LoVo (cell line): ENCODE measurements around the gene EMSY.
A peak's percentile ranks its signal among the peaks of the same experiment; 100 is the strongest.
"Not testable (repeated sequence)": the region's sequence is repeated elsewhere in the genome, so short reads cannot be mapped to it uniquely, and the experiment has no call there.

Experiments
- DNase-seq: peaks from one replicate; pipeline ENCODE4 v3.0.0-alpha.2; 2016; ENCODE audit warnings: low spot score

EMSY gene

GRCh38 chr11:76524461-76524860 lies 79.6 kb downstream of the EMSY start:
- DNase-seq = peak; percentile 18

DNA sequence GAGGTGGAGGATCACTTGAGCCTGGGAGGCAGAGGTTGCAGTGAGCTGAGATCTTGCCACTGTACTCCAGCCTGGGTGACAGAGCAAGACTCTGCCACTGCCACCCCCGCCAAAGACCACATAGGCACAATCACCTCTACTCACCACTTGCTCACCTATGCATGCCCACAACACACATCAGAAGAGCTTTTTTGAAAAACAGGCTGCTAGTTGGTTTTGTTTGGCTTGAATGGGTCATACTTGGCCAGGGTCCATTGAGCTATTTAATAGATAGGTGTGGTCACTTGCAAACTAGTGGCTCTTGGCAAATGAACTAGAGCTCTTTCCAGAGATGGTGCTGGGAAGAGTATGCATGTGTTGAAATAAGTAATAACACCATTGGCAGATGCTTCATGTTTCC lies 80.1 kb downstream of the EMSY start:
- DNase-seq = peak; percentile 57

DNA sequence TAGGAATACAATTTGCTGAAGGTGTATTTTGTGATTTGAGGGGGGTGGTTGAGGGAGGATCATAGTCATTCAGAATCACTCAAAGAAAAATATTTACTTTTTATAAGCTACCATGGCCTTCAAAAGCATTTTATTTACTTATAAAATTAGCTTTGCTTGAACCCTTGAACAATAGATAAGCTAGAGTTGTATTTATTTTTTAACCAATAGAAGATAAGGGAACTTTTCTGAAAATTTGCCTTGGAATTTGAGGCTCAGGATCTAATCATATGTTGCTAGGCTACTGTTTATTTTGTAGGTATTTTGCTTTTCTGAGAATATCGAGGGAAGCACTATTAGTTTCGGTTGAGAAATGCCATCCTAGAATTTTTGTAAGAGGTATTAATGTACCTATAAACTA lies 82.1 kb downstream of the EMSY start:
- no peak for DNase-seq

GRCh38 chr11:76542436-76542835 lies 97.6 kb downstream of the EMSY start:
- no peak for DNase-seq

GRCh38 chr11:76543006-76543703 lies 98.3 kb downstream of the EMSY start:
- DNase-seq = no peak

- DNase-seq = no peak
These were observed 106.0 kb downstream of the EMSY start for GRCh38 chr11:76550781-76551180.

DNA sequence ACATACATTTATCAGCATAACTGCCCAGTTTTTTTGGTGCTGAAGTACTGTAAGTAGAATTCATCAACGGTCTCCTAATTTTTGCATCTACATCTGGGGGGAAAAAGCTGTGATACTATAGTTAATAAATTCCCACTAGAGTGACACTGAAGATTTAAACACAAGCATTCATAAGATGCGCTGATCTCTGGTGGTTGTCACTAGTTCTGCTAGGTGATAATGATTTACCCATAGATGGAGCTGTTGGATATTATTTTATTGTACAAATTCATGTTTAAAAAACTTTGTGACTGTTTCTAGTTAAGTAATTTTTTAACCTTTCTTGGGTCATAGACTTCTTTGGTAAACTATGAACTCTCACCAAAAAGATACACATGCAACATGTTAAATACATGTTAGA lies 106.6 kb downstream of the EMSY start:
- DNase-seq = no peak

DNA sequence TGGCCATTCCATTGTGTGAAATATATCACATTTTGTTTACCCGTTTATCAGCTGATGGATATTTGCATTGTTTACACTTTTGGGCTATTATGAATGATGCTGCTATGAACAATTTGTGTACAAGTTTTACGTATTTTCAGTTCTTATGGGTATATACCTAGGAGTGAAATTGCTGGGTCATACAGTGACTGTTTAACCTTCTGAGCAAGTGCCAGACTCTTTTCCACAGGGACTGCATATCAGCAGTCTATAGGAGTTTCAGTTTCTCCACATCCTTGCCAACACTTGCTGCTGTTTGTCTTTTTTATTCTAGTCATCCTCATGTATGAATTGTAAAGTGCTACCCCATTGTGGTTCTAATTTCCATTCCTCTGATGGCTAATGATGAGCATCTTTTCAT lies 108.2 kb downstream of the EMSY start:
- no peak for DNase-seq

DNA sequence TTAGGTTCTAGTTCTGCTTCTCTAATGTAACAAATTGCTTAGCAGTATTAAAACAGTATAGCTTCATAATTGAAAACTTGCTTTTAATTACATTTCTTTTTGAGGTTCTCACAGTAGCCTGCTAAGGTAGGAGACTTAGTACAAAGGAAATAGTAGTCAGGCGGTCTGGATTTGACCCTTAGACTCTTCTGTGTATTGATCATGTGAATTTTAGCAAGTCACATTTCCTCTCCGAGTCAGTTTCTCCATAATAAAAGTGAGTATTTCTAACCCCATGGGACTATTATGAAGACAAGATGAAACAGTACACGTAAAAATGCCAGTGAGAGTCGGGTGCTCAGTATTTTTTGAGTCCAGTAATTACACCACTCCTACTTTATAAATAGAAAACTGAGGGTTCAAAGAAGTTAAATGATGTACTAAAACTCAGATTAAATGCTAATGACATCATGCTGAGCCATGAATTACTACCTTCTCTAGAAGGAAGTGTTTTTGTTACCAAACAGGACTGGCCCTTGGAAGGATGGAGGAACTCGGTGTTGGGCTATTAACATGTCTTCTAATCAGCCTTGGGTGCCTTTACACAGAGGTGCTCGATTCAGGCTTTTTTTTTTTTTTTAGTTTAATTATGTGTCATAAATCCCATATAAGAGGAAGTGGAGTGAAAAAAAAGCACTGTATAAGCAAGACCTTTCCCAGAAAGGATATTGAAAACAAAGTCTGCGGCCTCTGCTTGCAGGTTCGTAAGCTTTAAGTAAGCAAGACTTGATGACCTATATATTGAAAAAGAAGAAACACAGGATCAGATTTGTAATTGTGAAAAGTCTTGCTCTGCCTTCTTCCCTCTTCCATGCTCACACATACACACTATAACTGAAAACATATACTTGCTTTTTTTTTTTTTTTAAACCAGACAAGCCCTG lies 109.0 kb downstream of the EMSY start:
- DNase-seq = no peak

GRCh38 chr11:76554767-76555166 lies 109.9 kb downstream of the EMSY start:
- DNase-seq = no peak

GRCh38 chr11:76557466-76557865 lies 112.6 kb downstream of the EMSY start:
- no peak for DNase-seq

- no peak for DNase-seq
These were observed 113.7 kb downstream of the EMSY start for GRCh38 chr11:76558473-76558872.

DNA sequence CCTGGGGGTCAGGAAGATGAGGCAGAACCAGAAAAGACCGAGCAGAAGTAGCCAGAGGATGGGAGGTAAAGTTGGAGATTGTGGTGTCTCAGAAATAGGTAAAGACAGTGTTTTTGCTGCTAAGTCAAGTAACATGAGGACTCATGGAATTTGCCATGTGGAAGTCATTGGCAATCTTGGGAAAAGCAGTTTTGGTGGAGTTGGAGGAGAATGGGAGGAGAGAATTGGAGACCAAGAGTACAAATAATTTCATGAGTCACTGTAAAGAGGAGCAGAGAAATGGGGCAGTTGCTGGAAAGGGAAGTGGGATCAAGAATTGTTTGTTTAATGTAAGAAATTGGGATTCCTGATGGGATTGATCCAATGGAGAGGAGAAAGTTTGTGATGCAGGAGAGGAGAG lies 114.1 kb downstream of the EMSY start:
- DNase-seq = no peak

- DNase-seq = no peak
These were observed 114.5 kb downstream of the EMSY start for GRCh38 chr11:76559346-76559745.

GRCh38 chr11:76560219-76560618 lies 115.4 kb downstream of the EMSY start:
- DNase-seq = no peak

DNA sequence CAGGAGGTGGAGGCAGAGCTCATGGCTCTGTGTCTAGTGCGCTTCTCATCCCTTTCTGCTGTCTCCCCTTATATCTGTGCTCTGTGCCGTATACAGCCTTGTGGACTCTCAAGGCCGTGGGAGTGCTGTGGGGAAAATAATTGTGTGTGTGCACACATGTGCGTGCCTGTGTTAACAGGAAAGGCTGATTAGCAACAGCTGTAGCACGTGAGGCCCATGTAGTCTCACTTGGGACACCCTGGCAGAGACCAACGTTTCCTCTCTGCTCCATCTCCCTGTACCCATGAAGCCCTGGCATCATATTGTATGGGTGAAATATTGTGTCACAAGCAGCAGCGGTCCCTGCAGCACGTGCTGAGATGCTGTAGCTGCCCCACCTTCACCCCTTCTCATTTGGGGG lies 116.4 kb downstream of the EMSY start:
- no peak for DNase-seq

GRCh38 chr11:76562541-76562940 lies 117.7 kb downstream of the EMSY start:
- no peak for DNase-seq

DNA sequence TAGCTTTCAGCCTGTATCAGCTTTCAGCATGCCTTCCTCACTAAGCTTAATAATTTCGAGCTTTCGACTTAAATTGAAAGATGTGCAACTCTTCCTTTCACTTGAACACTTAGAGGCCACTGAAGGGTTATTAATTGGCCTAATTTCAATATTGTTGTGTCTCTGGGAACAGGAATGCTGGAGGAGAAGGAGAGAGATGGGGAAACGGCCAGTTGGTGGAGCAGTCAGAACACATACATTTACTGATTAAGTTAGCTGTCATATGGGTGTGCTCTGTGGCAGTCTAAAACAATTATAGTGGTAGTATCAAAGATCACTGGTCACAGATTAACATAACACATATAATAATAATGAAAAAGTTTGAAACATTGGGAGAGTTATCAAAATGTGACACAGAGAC lies 119.5 kb downstream of the EMSY start:
- DNase-seq = no peak

GRCh38 chr11:76566811-76567210 lies 122.0 kb downstream of the EMSY start:
- DNase-seq = no peak

- no peak for DNase-seq
These were observed 122.4 kb downstream of the EMSY start for GRCh38 chr11:76567261-76567660.

GRCh38 chr11:76568139-76568538 lies 123.3 kb downstream of the EMSY start:
- no peak for DNase-seq

- no peak for DNase-seq
These were observed 123.8 kb downstream of the EMSY start for GRCh38 chr11:76568621-76569020.

DNA sequence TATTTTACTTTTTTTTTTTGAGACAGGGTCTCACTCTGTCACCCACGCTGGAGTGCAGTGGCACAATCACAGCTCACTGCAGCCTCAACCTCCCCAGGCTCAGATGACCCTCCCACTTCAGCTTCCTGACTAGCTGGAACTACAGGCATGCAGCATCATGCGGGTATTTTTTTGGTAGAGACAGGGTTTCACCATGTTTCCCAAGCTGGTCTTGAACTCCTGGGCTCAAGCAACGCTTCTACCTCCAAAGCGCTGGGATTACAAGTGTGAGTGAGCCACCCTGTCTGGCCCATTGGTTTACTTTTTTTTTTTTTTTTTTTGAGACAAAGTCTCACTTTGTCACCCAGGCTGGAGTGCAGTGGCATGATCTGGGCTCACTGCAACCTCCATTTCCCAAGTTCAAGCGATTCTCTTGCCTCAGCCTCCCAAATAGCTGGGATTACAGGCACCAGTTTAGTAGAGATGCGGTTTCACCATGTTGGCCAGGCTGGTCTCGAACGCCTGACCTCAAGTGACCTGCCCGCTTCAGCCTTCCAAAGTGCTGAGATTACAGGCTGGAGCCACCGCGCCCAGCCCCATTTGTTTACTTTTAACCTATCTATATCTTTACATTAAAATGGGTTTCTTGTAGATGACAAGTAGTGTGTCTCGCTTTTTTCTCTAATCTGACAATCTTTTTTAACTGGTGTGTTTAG lies 127.5 kb downstream of the EMSY start:
- DNase-seq = not testable (repeated sequence)
